GM21381 (cell line): Measurements from ENCODE around the gene CSGALNACT2.
"Not testable (repeated sequence)": the region's sequence is repeated elsewhere in the genome, so short reads cannot be mapped to it uniquely, and the experiment has no call there.

Source experiments
- ATAC-seq: cut with Tn5 transposase; IDR thresholded peaks from one replicate; pipeline ENCODE4 v1.9.1; 2021; ENCODE audit warnings: mild to moderate bottlenecking, moderate library complexity; ENCODE audit not compliant: unreplicated experiment

The CSGALNACT2 gene

GRCh38 chr10:43174969-43175368 lies 36.7 kb downstream of the CSGALNACT2 start:
- ATAC-seq: no peak

- ATAC-seq: no peak
Measured at GRCh38 chr10:43176271-43176670, 38.0 kb downstream of the CSGALNACT2 start.

GRCh38 chr10:43177595-43177994 lies 39.4 kb downstream of the CSGALNACT2 start:
- ATAC-seq: no peak

GRCh38 chr10:43181146-43181545 lies 42.9 kb downstream of the CSGALNACT2 start:
- no peak for ATAC-seq

- ATAC-seq: not testable (repeated sequence)
Measured at GRCh38 chr10:43183764-43184163, 45.5 kb downstream of the CSGALNACT2 start.

- ATAC-seq: no peak
Measured at GRCh38 chr10:43186150-43186549, 47.9 kb downstream of the CSGALNACT2 start.

GRCh38 chr10:43187213-43187612 lies 49.0 kb downstream of the CSGALNACT2 start:
- ATAC-seq: no peak

GRCh38 chr10:43188702-43189101 lies 50.5 kb downstream of the CSGALNACT2 start:
- ATAC-seq: no peak

- ATAC-seq: no peak
Measured at GRCh38 chr10:43190289-43190688, 52.0 kb downstream of the CSGALNACT2 start.

GRCh38 chr10:43190775-43191174 lies 52.5 kb downstream of the CSGALNACT2 start:
- ATAC-seq: no peak

GRCh38 chr10:43192884-43193283 lies 54.6 kb downstream of the CSGALNACT2 start:
- ATAC-seq: no peak

- no peak for ATAC-seq
Measured at GRCh38 chr10:43193496-43194080, 55.3 kb downstream of the CSGALNACT2 start.

GRCh38 chr10:43194266-43194665 lies 56.0 kb downstream of the CSGALNACT2 start:
- no peak for ATAC-seq

- ATAC-seq: no peak
Measured at GRCh38 chr10:43194859-43195258, 56.6 kb downstream of the CSGALNACT2 start.

GRCh38 chr10:43195557-43195956 lies 57.3 kb downstream of the CSGALNACT2 start:
- no peak for ATAC-seq

- ATAC-seq: no peak
Measured at GRCh38 chr10:43196131-43196980, 58.1 kb downstream of the CSGALNACT2 start.

GRCh38 chr10:43196981-43197833 lies 59.0 kb downstream of the CSGALNACT2 start:
- ATAC-seq: no peak

- ATAC-seq: no peak
Measured at GRCh38 chr10:43197834-43198681, 59.8 kb downstream of the CSGALNACT2 start.

- no peak for ATAC-seq
Measured at GRCh38 chr10:43198682-43199005, 60.4 kb downstream of the CSGALNACT2 start.

- no peak for ATAC-seq
Measured at GRCh38 chr10:43199088-43199683, 60.9 kb downstream of the CSGALNACT2 start.
